H9 (cell line): Measurements from ENCODE around the gene CDK5R2. TPM values are rescaled to one million over a fixed set of nuclear protein-coding genes. Genes with fewer than 3 reads are reported as not detected.
"Not testable (repeated sequence)": the region's sequence is repeated elsewhere in the genome, so short reads cannot be mapped to it uniquely, and the experiment has no call there.

Experiments
- DNase-seq: peaks from one replicate; pipeline ENCODE4 v3.0.0-alpha.2; 2017
- H2AFZ ChIP-seq: one replicate; pipeline ENCODE4 v1.6.1; 2013; ENCODE audit warnings: mild to moderate bottlenecking, low read length, control low read depth, moderate library complexity
- H2AK5ac ChIP-seq: 2 replicates; pipeline ENCODE4 v1.6.1; 2013; ENCODE audit warnings: low read length, control low read depth, mixed read lengths; ENCODE audit not compliant: insufficient read length
- H2BK120ac ChIP-seq: one replicate; pipeline ENCODE4 v1.6.1; 2013; ENCODE audit warnings: low read depth, mild to moderate bottlenecking, low read length, control low read depth, inconsistent platforms; ENCODE audit not compliant: poor library complexity, severe bottlenecking
- H2BK12ac ChIP-seq: 2 replicates; pipeline ENCODE4 v1.6.1; 2013; ENCODE audit warnings: low read length, control low read depth, mixed read lengths, low read depth; ENCODE audit not compliant: insufficient read length
- H2BK15ac ChIP-seq: 2 replicates; pipeline ENCODE4 v1.6.1; 2013; ENCODE audit warnings: low read depth, low read length, control low read depth
- H2BK20ac ChIP-seq: one replicate; pipeline ENCODE4 v1.6.1; 2013; ENCODE audit warnings: low read depth, mild to moderate bottlenecking, low read length, control low read depth, inconsistent platforms; ENCODE audit not compliant: poor library complexity, severe bottlenecking
- H2BK5ac ChIP-seq: 2 replicates; pipeline ENCODE4 v1.6.1; 2013; ENCODE audit warnings: low read length, control low read depth, mixed read lengths; ENCODE audit not compliant: insufficient read length
- H3K14ac ChIP-seq: 2 replicates; pipeline ENCODE4 v1.6.1; 2013; ENCODE audit warnings: low read length, control low read depth; ENCODE audit not compliant: insufficient read depth
- H3K18ac ChIP-seq: 2 replicates; pipeline ENCODE4 v1.6.1; 2013; ENCODE audit warnings: low read depth, mild to moderate bottlenecking, mixed read lengths, low read length, control low read depth; ENCODE audit not compliant: insufficient read length
- H3K23ac ChIP-seq: 2 replicates; pipeline ENCODE4 v1.6.1; 2013; ENCODE audit warnings: low read length, control low read depth, mixed read lengths, low read depth; ENCODE audit not compliant: insufficient read length
- H3K23me2 ChIP-seq: 2 replicates; pipeline ENCODE4 v1.6.1; 2013; ENCODE audit warnings: low read depth, mild to moderate bottlenecking, mixed read lengths, low read length, control low read depth; ENCODE audit not compliant: insufficient read length, poor library complexity, severe bottlenecking
- H3K27ac ChIP-seq: 2 replicates; pipeline ENCODE4 v1.5.1; 2013; ENCODE audit warnings: low read length, control low read depth, mixed read lengths, low read depth; ENCODE audit not compliant: insufficient read length
- H3K27me3 ChIP-seq: 2 replicates; pipeline ENCODE4 v1.6.1; 2013; ENCODE audit warnings: low read length, control low read depth, inconsistent platforms; ENCODE audit not compliant: insufficient read depth
- H3K4ac ChIP-seq: 2 replicates; pipeline ENCODE4 v1.6.1; 2013; ENCODE audit warnings: low read depth, mild to moderate bottlenecking, control low read depth, inconsistent platforms, low read length, moderate library complexity
- H3K4me1 ChIP-seq: 2 replicates; pipeline ENCODE4 v1.6.1; 2013; ENCODE audit warnings: low read length, control low read depth, inconsistent platforms; ENCODE audit not compliant: insufficient read depth
- H3K4me2 ChIP-seq: 2 replicates; pipeline ENCODE4 v1.6.1; 2013; ENCODE audit warnings: low read length, control low read depth, mixed read lengths; ENCODE audit not compliant: insufficient read length, insufficient read depth
- H3K56ac ChIP-seq: 2 replicates; pipeline ENCODE4 v1.6.1; 2013; ENCODE audit warnings: low read depth, mild to moderate bottlenecking, mixed read lengths, low read length, control low read depth; ENCODE audit not compliant: insufficient read length
- H3K79me1 ChIP-seq: 2 replicates; pipeline ENCODE4 v1.6.1; 2013; ENCODE audit warnings: low read depth, mild to moderate bottlenecking, moderate library complexity, low read length, control low read depth, inconsistent platforms; ENCODE audit not compliant: insufficient read depth, poor library complexity, severe bottlenecking
- H3K79me2 ChIP-seq: 2 replicates; pipeline ENCODE4 v1.6.1; 2013; ENCODE audit warnings: low read length, control low read depth, inconsistent platforms; ENCODE audit not compliant: insufficient read depth
- H3K9ac ChIP-seq: 2 replicates; pipeline ENCODE4 v1.6.1; 2013; ENCODE audit warnings: low read length, control low read depth, mixed read lengths; ENCODE audit not compliant: insufficient read length; ENCODE audit errors: extremely low read depth
- H3K9me3 ChIP-seq: one replicate; pipeline ENCODE4 v1.6.1; 2013; ENCODE audit warnings: low read depth, low read length, inconsistent platforms; ENCODE audit not compliant: control insufficient read depth
- H3T11ph ChIP-seq: one replicate; pipeline ENCODE4 v1.6.1; 2013; ENCODE audit warnings: mild to moderate bottlenecking, low read length, control low read depth, inconsistent platforms
- H4K20me1 ChIP-seq: one replicate; pipeline ENCODE4 v1.6.1; 2013; ENCODE audit not compliant: control insufficient read depth, insufficient read length, insufficient read depth
- H4K5ac ChIP-seq: 2 replicates; pipeline ENCODE4 v1.6.1; 2013; ENCODE audit warnings: low read depth, mild to moderate bottlenecking, mixed read lengths, low read length, control low read depth; ENCODE audit not compliant: insufficient read length
- H4K8ac ChIP-seq: replicated peaks from 2 replicates; pipeline ENCODE4 v1.6.1; 2013; ENCODE audit warnings: low read length, control low read depth, mixed read lengths, low read depth; ENCODE audit not compliant: insufficient read length
- H4K91ac ChIP-seq: 2 replicates; pipeline ENCODE4 v1.6.1; 2013; ENCODE audit warnings: low read depth, mild to moderate bottlenecking, moderate library complexity, mixed read lengths, low read length, control low read depth; ENCODE audit not compliant: insufficient read length
- H3K27ac Mint-ChIP-seq, 3 experiments: 2 replicates in 2 of 3; 3 replicates in 1 of 3; pipeline ENCODE4 v1.8.0; 2020 to 2021; ENCODE audit warnings: mixed read lengths in 3 of 3, mild to moderate bottlenecking in 1 of 3, moderate library complexity in 1 of 3
- H3K27me3 Mint-ChIP-seq: 2 replicates; pipeline ENCODE4 v1.8.0; 2021; ENCODE audit warnings: low read depth, mild to moderate bottlenecking, moderate library complexity, mixed read lengths
- H3K36me3 Mint-ChIP-seq, 3 experiments: 2 replicates in 2 of 3; 3 replicates in 1 of 3; pipeline ENCODE4 v1.8.0; 2020 to 2021; ENCODE audit warnings: low read depth in 3 of 3, mixed read lengths in 3 of 3; ENCODE audit not compliant: insufficient read depth in 1 of 3
- H3K4me1 Mint-ChIP-seq, 2 experiments: 2 replicates each; pipeline ENCODE4 v1.8.0; 2020; ENCODE audit warnings: mixed read lengths in 2 of 2
- H3K4me3 Mint-ChIP-seq, 2 experiments: 2 replicates in 1 of 2; 3 replicates in 1 of 2; pipeline ENCODE4 v1.8.0; 2020 to 2021; ENCODE audit warnings: mild to moderate bottlenecking in 2 of 2, mixed read lengths in 2 of 2, moderate library complexity in 1 of 2
- H3K9me3 Mint-ChIP-seq, 2 experiments: 2 replicates in 1 of 2; 3 replicates in 1 of 2; pipeline ENCODE4 v1.8.0; 2020; ENCODE audit warnings: mild to moderate bottlenecking in 2 of 2, mixed read lengths in 2 of 2, moderate library complexity in 1 of 2
- WGBS: extraction: QIAGEN DNeasy Blood & Tissue Kit; methylation state at CpG from one replicate; pipeline ENCODE4 v1.1.7; 2013; ENCODE audit warnings: missing lambda C conversion rate, low lambda C conversion rate, mixed read lengths; ENCODE audit not compliant: insufficient read length; ENCODE audit errors: extremely low coverage; 5-methylcytosine and 5-hydroxymethylcytosine counted together
- total RNA-seq: library from RNA; stranded (reverse); gene quantifications from 2 replicates; pipeline ENCODE4 v1.2.1, GENCODE V29; 2021

The CDK5R2 gene
- total RNA-seq, 1 experiment from 2014 or later: 0.26 TPM

DNA sequence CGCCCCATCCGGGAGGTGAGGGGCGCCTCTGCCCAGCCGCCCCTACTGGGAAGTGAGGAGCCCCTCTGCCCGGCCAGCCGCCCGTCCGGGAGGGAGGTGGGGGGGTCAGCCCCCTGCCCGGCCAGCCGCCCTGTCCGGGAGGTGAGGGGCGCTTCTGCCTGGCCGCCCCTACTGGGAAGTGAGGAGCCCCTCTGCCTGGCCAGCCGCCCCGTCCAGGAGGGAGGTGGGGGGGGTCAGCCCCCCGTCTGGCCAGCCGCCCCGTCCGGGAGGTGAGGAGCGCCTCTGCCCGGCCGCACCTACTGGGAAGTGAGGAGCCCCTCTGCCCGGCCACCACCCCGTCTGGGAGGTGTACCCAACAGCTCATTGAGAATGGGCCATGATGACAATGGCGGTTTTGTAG is 27.7 kb upstream of the CDK5R2 start:
- not testable (repeated sequence) for H2BK15ac ChIP-seq, H2BK20ac ChIP-seq, H3K4me1 ChIP-seq, H2BK120ac ChIP-seq, H3K23me2 ChIP-seq, H3K27me3 ChIP-seq, H3K4me1 Mint-ChIP-seq, H3K4me2 ChIP-seq, H3K27ac Mint-ChIP-seq, H3K14ac ChIP-seq, H4K20me1 ChIP-seq, H3K23ac ChIP-seq, H2AK5ac ChIP-seq, H3K4me3 Mint-ChIP-seq, H3K56ac ChIP-seq, H3K9ac ChIP-seq, H3K27ac ChIP-seq, H3K79me2 ChIP-seq, DNase-seq, H2BK12ac ChIP-seq, H3K9me3 ChIP-seq, H3K36me3 Mint-ChIP-seq, H4K91ac ChIP-seq, H4K8ac ChIP-seq, H3T11ph ChIP-seq, H2AFZ ChIP-seq, H3K79me1 ChIP-seq, H4K5ac ChIP-seq, H2BK5ac ChIP-seq, H3K4ac ChIP-seq, H3K18ac ChIP-seq
- Mint-ChIP-seq H3K27me3 (peaks cover 56% of the 10 kb centered on the region), H3K9me3 (peaks cover 23 to 31% of the 10 kb centered on the region in 2 experiments)
- no CpG with 5 or more reads among the region's 25 CpGs for WGBS
